HL-60 (cell line): ENCODE measurements around the gene SLC9A1.

Experiments used
- SPI1 ChIP-seq: IDR thresholded peaks from 2 replicates; pipeline ENCODE4 v1.6.1; 2012; ENCODE audit warnings: low read depth, mild to moderate bottlenecking, borderline replicate concordance
- TF ChIP-seq, protein P1 (sequence below): IDR thresholded peaks from one replicate; pipeline ENCODE4 v1.5.1; 2011; ENCODE audit warnings: low read length, control low read depth, inconsistent platforms; ENCODE audit not compliant: insufficient read depth

DNA sequence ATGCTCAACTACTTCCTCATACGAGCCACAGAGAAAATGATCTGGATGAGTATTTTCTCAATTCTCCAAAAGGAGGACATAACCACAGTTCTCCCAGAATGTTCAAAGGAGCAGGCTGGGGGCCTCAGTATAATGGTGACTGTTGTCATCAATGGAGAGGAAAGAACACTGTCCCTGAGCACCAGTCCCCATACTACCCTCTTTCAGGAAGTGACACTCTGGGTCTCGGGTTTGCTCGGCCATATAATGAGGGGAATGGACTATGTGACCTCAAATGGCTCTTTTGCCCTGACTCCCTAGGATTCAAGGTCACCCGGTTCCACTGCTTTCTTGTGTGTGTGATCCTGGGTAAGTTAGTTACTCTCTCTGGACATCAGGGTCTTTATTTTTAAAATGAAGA, 22.8 kb downstream of the SLC9A1 start:
- TF ChIP-seq, protein P1, sequence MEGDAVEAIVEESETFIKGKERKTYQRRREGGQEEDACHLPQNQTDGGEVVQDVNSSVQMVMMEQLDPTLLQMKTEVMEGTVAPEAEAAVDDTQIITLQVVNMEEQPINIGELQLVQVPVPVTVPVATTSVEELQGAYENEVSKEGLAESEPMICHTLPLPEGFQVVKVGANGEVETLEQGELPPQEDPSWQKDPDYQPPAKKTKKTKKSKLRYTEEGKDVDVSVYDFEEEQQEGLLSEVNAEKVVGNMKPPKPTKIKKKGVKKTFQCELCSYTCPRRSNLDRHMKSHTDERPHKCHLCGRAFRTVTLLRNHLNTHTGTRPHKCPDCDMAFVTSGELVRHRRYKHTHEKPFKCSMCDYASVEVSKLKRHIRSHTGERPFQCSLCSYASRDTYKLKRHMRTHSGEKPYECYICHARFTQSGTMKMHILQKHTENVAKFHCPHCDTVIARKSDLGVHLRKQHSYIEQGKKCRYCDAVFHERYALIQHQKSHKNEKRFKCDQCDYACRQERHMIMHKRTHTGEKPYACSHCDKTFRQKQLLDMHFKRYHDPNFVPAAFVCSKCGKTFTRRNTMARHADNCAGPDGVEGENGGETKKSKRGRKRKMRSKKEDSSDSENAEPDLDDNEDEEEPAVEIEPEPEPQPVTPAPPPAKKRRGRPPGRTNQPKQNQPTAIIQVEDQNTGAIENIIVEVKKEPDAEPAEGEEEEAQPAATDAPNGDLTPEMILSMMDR, result no peak
- TF ChIP-seq SPI1, result no peak
